ENCODE measurements around the gene TMEM135.
"Not testable (repeated sequence)": the region's sequence is repeated elsewhere in the genome, so short reads cannot be mapped to it uniquely, and the experiment has no call there.

DNA sequence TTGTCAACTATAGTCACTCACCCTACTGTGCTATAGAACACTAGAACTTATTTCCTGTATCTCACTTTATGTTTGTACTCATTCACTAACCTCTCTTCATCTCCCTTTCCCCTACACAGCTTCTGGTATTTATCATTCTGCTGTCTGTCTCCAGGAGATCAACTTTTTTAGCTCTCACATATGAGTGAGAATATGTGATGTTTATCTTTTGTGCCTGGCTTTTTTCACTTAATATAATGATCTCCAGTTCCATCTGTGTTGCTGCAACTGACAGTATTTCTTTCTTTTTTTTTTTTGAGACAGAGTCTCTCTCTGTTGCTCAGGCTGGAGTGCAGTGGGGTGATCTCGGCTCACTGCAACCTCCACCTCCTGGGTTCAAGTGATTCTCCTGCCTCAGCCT is 68.1 kb downstream of the TMEM135 start:
- TF ChIP-seq, protein P1, sequence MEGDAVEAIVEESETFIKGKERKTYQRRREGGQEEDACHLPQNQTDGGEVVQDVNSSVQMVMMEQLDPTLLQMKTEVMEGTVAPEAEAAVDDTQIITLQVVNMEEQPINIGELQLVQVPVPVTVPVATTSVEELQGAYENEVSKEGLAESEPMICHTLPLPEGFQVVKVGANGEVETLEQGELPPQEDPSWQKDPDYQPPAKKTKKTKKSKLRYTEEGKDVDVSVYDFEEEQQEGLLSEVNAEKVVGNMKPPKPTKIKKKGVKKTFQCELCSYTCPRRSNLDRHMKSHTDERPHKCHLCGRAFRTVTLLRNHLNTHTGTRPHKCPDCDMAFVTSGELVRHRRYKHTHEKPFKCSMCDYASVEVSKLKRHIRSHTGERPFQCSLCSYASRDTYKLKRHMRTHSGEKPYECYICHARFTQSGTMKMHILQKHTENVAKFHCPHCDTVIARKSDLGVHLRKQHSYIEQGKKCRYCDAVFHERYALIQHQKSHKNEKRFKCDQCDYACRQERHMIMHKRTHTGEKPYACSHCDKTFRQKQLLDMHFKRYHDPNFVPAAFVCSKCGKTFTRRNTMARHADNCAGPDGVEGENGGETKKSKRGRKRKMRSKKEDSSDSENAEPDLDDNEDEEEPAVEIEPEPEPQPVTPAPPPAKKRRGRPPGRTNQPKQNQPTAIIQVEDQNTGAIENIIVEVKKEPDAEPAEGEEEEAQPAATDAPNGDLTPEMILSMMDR (IDR thresholded peaks at IDR 0.05): not testable (repeated sequence)
- not testable (repeated sequence) for TF ChIP-seq EZH2 (IDR thresholded peaks at IDR 0.05; ENCODE audit: borderline replicate concordance, insufficient read depth, low read depth, low read length, poor library complexity, severe bottlenecking)
